Common myeloid progenitor, CD34-positive (primary cell): ENCODE measurements around the gene KCNN2.

Source experiments
- CTCF ChIA-PET: fragments of 350-600 bp; sonication (Branson Sonifier 250); formaldehyde crosslinking; loops from one replicate; lab custom pipeline; 2021; ENCODE audit warnings: antibody characterized with exemption; lab: Charles Lee
- POLR2A ChIA-PET: fragments of 350-600 bp; sonication (Branson Sonifier 250); formaldehyde crosslinking; loops from one replicate; lab custom pipeline; 2021; ENCODE audit warnings: antibody characterized with exemption; lab: Charles Lee
- DNase-seq, 3 donors: peaks; one replicate each; pipeline versions ENCODE4 v3.0.0 to v3.0.0-alpha.2; 2013
- H3K27ac ChIP-seq, 2 experiments: 1 replicate in 1 of 2; 2 replicates in 1 of 2; pipeline ENCODE4 v1.7.0; 2013; ENCODE audit warnings: inconsistent platforms in 2 of 2, low read length in 2 of 2, mild to moderate bottlenecking in 2 of 2, low read depth in 1 of 2, moderate library complexity in 1 of 2; ENCODE audit not compliant: severe bottlenecking in 2 of 2, insufficient read depth in 1 of 2, poor library complexity in 1 of 2
- H3K27me3 ChIP-seq, 5 experiments: replicated peaks in 2 of 5; 1 replicate in 3 of 5; 2 replicates in 2 of 5; pipeline versions ENCODE4 v1.6.1 to v1.7.0; 2013; ENCODE audit warnings: low read length in 4 of 5, mild to moderate bottlenecking in 2 of 5, moderate library complexity in 2 of 5, inconsistent platforms in 1 of 5; ENCODE audit not compliant: insufficient read depth in 5 of 5, control insufficient read depth in 4 of 5
- H3K36me3 ChIP-seq, 4 experiments: 1 replicate in 2 of 4; 2 replicates in 2 of 4; pipeline versions ENCODE4 v1.6.1 to v1.7.0; 2013; ENCODE audit warnings: low read length in 3 of 4, control low read depth in 1 of 4, mild to moderate bottlenecking in 1 of 4; ENCODE audit not compliant: control insufficient read depth in 4 of 4, insufficient read depth in 4 of 4
- H3K4me1 ChIP-seq, 4 experiments: 1 replicate in 3 of 4; 2 replicates in 1 of 4; pipeline versions ENCODE4 v1.6.1 to v1.7.1; 2013; ENCODE audit warnings: low read length in 3 of 4, mild to moderate bottlenecking in 3 of 4, control low read depth in 1 of 4, inconsistent platforms in 1 of 4, moderate library complexity in 1 of 4; ENCODE audit not compliant: control insufficient read depth in 4 of 4, insufficient read depth in 4 of 4; ENCODE audit errors: control extremely low read depth in 1 of 4
- H3K4me3 ChIP-seq, 7 experiments: 1 replicate in 4 of 7; 2 replicates in 3 of 7; pipeline versions ENCODE4 v1.5.1 to v1.7.0; 2013; ENCODE audit warnings: mild to moderate bottlenecking in 7 of 7, low read length in 6 of 7, moderate library complexity in 6 of 7, inconsistent platforms in 2 of 7, low read depth in 2 of 7, control low read depth in 1 of 7; ENCODE audit not compliant: insufficient read depth in 4 of 7, control insufficient read depth in 1 of 7; ENCODE audit errors: extremely low read depth in 1 of 7
- H3K9me3 ChIP-seq, 5 experiments: 1 replicate in 4 of 5; 2 replicates in 1 of 5; pipeline versions ENCODE4 v1.6.1 to v1.7.1; 2013; ENCODE audit warnings: low read length in 4 of 5, mild to moderate bottlenecking in 2 of 5, inconsistent platforms in 1 of 5, low read depth in 1 of 5, moderate library complexity in 1 of 5; ENCODE audit not compliant: control insufficient read depth in 4 of 5, insufficient read depth in 2 of 5; ENCODE audit errors: control extremely low read depth in 1 of 5
- WGBS: methylation state at CpG from one replicate; pipeline ENCODE4 v1.1.5; 2013; ENCODE audit not compliant: insufficient coverage; 5-methylcytosine and 5-hydroxymethylcytosine counted together

KCNN2 gene

DNA sequence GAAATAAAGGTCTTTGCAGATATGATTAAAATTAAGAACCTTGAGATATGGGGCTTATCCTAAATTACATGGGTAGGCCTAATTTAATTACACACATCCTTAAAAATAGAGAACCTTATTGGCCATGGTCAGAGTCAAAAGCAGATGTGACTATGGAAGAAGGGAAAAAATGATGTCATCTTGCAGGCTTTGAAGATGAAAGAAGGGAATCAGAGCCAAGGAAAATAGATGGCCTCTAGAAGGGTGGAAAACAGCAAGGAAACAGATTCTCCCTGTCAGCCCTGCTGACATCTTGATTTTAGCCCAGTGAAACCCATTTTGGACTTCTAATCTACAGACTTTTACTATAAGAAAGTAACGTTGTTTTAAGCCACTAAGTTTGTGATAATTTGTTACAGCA, 37.6 kb upstream of the KCNN2 start:
- DNase-seq, result no peak
- no peak overlapping the region for H3K4me3 ChIP-seq
- no CpG with 5 or more reads among the region's 1 CpG for WGBS
- no peaks in the 10 kb centered on the region for H3K9me3 ChIP-seq
- H3K27me3 ChIP-seq, result no peaks in the 10 kb centered on the region
- no peaks in the 10 kb centered on the region for H3K4me1 ChIP-seq
- H3K36me3 ChIP-seq, result no peaks in the 10 kb centered on the region
- POLR2A ChIA-PET, result no interaction called here
- CTCF ChIA-PET, result no interaction called here
- no peak overlapping the region for H3K27ac ChIP-seq

DNA sequence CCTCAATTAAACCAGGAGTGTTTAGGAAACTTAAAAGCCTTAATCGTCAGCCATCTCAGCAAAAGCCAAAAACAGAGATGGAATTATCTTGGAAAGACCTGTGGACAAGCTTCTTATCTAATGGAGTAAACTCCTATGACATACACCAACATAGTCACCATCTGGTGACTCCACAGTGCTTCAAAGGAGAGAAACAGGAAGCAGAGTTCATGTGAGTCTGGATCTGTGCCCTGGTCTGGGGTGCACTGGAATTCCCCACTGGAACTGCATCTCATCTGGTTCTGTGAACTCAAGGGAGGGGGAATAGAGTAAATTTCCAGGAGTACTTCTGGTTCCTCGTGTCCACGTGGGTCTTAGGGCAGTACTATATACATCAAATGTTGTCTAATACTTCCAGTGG, 36.3 kb upstream of the KCNN2 start:
- ChIA-PET POLR2A (no interaction called here), CTCF (no interaction called here)
- Histone ChIP-seq H3K27ac (no peak overlapping the region), H3K36me3 (no peaks in the 10 kb centered on the region), H3K27me3 (no peaks in the 10 kb centered on the region), H3K4me3 (no peak overlapping the region), H3K4me1 (no peaks in the 10 kb centered on the region), H3K9me3 (no peaks in the 10 kb centered on the region)
- 29% methylated on average over 1 of the region's 3 CpGs for WGBS
- peak in 1 of 3 donors; percentile 24 for DNase-seq

DNA sequence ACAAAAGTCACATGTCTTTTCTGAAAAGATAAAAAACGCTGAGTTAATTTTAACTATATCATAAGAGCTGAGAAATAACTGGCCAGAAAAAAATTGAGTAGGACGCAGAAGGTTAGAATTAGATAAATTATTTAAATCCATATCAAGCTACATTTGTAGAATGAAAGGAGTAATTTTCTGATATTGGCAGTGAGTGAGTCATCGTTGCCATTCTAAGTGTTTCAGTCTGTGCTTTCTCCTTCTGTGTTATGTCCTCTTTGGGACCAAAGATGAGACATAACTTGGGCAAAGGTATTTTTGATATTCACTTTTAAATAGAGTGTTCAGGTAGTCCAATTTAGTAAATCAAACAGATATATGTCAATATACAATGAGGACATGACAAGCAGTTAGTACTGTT, 34.4 kb upstream of the KCNN2 start:
- WGBS, result no CpG with 5 or more reads among the region's 3 CpGs
- ChIA-PET CTCF (no interaction called here), POLR2A (no interaction called here)
- H3K9me3 ChIP-seq, result no peaks in the 10 kb centered on the region
- H3K4me1 ChIP-seq, result no peaks in the 10 kb centered on the region
- H3K27ac ChIP-seq, result no peak overlapping the region
- H3K4me3 ChIP-seq, result no peak overlapping the region
- peaks cover 0 to 3% (median 0%) of the 10 kb centered on the region in 5 experiments for H3K27me3 ChIP-seq
- no peak for DNase-seq
- H3K36me3 ChIP-seq, result no peaks in the 10 kb centered on the region

GRCh38 chr5:114327987-114328386, 33.9 kb upstream of the KCNN2 start:
- Histone ChIP-seq H3K4me1 (no peaks in the 10 kb centered on the region), H3K27me3 (peaks cover 0 to 4% (median 0%) of the 10 kb centered on the region in 5 experiments), H3K27ac (no peak overlapping the region), H3K4me3 (no peak overlapping the region), H3K36me3 (no peaks in the 10 kb centered on the region), H3K9me3 (no peaks in the 10 kb centered on the region)
- no CpG with 5 or more reads among the region's 3 CpGs for WGBS
- ChIA-PET POLR2A (no interaction called here), CTCF (interaction anchor here (1.6 kb wide), 1 partner anchor 20 kb away, joined by 3 read pairs; no protein-coding TSS in a partner anchor)
- no peak for DNase-seq

DNA sequence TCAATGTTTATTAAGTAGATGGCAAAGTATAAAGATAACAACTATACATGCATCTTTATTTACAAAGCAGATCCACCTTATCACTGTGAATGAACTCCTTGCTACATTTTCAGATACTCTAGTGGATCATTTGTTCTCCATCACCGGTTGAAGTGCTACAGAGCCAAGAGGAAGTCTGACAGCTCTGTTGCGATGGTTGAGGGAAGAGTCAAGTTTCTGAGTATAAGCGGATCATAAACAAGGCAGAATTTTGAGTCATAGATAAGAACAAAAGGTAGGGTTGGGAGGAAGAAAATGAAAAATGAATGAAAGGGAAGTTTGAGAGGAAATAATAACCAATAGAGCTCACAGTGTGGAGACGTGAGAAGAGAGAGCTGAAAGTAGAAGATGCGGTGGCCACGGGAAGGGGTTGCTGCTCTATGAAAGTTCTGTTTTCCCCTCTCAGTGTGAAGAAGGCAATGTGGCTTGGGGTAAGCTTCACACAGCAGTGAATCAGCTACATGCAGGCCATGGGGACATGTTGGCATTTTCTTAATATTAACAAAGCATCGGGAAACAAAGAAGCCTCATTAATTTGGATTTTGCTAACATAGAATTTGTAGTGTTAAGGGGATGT, 30.8 kb upstream of the KCNN2 start:
- CTCF ChIA-PET, result no interaction called here

DNA sequence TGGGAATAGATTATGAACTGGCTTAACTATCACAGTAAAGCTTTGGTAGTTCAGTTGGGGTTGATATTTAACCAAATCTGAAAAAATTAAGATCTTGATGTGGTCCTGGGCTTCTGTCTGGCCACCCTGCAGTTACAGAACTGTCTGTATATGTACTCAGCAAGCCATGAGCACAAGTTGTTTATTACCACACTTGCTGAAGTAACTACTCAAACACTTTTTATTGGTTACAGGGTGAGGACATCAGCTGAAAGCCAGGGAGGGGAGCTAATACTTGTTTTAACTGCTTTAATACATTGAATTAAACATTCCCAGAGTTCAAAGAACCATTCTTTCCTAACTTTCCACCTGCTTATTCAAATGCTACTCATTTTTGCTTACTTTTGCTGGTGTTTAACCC, 29.4 kb upstream of the KCNN2 start:
- H3K36me3 ChIP-seq, result no peaks in the 10 kb centered on the region
- no peak overlapping the region for H3K4me3 ChIP-seq
- H3K4me1 ChIP-seq, result no peaks in the 10 kb centered on the region
- DNase-seq, result no peak
- no peak overlapping the region for H3K27ac ChIP-seq
- ChIA-PET POLR2A (no interaction called here), CTCF (no interaction called here)
- no peaks in the 10 kb centered on the region for H3K9me3 ChIP-seq
- peaks cover 0 to 4% (median 0%) of the 10 kb centered on the region in 5 experiments for H3K27me3 ChIP-seq

More for the DNA sequence above, 30.8 kb upstream of the KCNN2 start:
- no peaks in the 10 kb centered on the region for H3K4me1 ChIP-seq
- H3K27me3 ChIP-seq, result peaks cover 0 to 4% (median 0%) of the 10 kb centered on the region in 5 experiments
- 84% methylated on average over 6 of the region's 7 CpGs for WGBS
- no peak for DNase-seq
- POLR2A ChIA-PET, result no interaction called here
- no peak overlapping the region for H3K4me3 ChIP-seq
- no peak overlapping the region for H3K27ac ChIP-seq
- H3K9me3 ChIP-seq, result no peaks in the 10 kb centered on the region
- no peaks in the 10 kb centered on the region for H3K36me3 ChIP-seq

- no peak for DNase-seq
- Histone ChIP-seq H3K4me3 (no peak overlapping the region), H3K36me3 (no peaks in the 10 kb centered on the region), H3K9me3 (no peaks in the 10 kb centered on the region), H3K27ac (no peak overlapping the region), H3K27me3 (peaks cover 0 to 4% (median 0%) of the 10 kb centered on the region in 5 experiments), H3K4me1 (no peaks in the 10 kb centered on the region)
- CTCF ChIA-PET, result no interaction called here
- 90% methylated on average over 2 of the region's 5 CpGs for WGBS
- POLR2A ChIA-PET, result no interaction called here
Measured at GRCh38 chr5:114332925-114333324, 28.9 kb upstream of the KCNN2 start.
